HepG2 (cell line): ENCODE results near the gene PYGO2. TPM values are rescaled to one million over a fixed set of nuclear protein-coding genes. Genes with fewer than 3 reads are reported as not detected.

ENCODE experiments used
- CREB1 ChIP-seq, 2 experiments: fragments of 450-650 bp in 1 of 2; IDR thresholded peaks; 2 replicates each; pipeline ENCODE4 v1.6.1; 2016 to 2017; ENCODE audit warnings: control low read depth in 1 of 2, mild to moderate bottlenecking in 1 of 2, missing compliant biosample characterization in 1 of 2, missing genetic modification characterization in 1 of 2
- HDAC2 ChIP-seq: sonication (generic); formaldehyde crosslinking; IDR thresholded peaks from 2 replicates; pipeline ENCODE4 v1.4.0; 2020; ENCODE audit warnings: missing genetic modification reagents
- HES4 ChIP-seq: sonication (generic); formaldehyde crosslinking; IDR thresholded peaks from 2 replicates; pipeline ENCODE4 v1.9.0; 2021; ENCODE audit warnings: mild to moderate bottlenecking, missing genetic modification reagents, borderline replicate concordance
- HNF1A ChIP-seq, 2 experiments: sonication (generic) in 1 of 2; formaldehyde crosslinking in 1 of 2; IDR thresholded peaks; 2 replicates each; pipeline versions ENCODE4 v1.4.0 to v1.6.1; 2016 to 2020; ENCODE audit warnings: borderline replicate concordance in 1 of 2, low read depth in 1 of 2, mild to moderate bottlenecking in 1 of 2, missing genetic modification reagents in 1 of 2
- IKZF1 ChIP-seq: fragments of 450-650 bp; IDR thresholded peaks from 2 replicates; pipeline ENCODE4 v1.7.1; 2016
- KDM5B ChIP-seq: sonication (generic); formaldehyde crosslinking; IDR thresholded peaks from 2 replicates; pipeline ENCODE4 v1.4.0; 2020; ENCODE audit warnings: missing genetic modification reagents, mild to moderate bottlenecking, borderline replicate concordance
- KMT2A ChIP-seq: sonication (generic); formaldehyde crosslinking; IDR thresholded peaks from 2 replicates; pipeline ENCODE4 v1.4.0; 2020; ENCODE audit warnings: missing genetic modification reagents
- MBNL3 ChIP-seq: fragments of 250-450 bp; sonication (Bioruptor Pico); conservative IDR thresholded peaks from 2 replicates; pipeline ENCODE4 v1.8.0; 2022; ENCODE audit warnings: mild to moderate bottlenecking, inconsistent platforms
- PHF20 ChIP-seq: sonication (generic); formaldehyde crosslinking; IDR thresholded peaks from 2 replicates; pipeline ENCODE4 v1.5.0; 2020; ENCODE audit warnings: mild to moderate bottlenecking, missing genetic modification reagents
- RXRA ChIP-seq: sonication (generic); formaldehyde crosslinking; IDR thresholded peaks from 2 replicates; pipeline ENCODE4 v1.5.1; 2020; ENCODE audit warnings: missing genetic modification reagents
- SRF ChIP-seq: IDR thresholded peaks from 2 replicates; pipeline ENCODE4 v1.6.1; 2011; ENCODE audit warnings: mild to moderate bottlenecking, low read depth, low read length, moderate library complexity
- THRA ChIP-seq: sonication (generic); formaldehyde crosslinking; IDR thresholded peaks from 2 replicates; pipeline ENCODE4 v1.4.0; 2020; ENCODE audit warnings: missing genetic modification reagents, borderline replicate concordance
- ZBTB21 ChIP-seq: sonication (generic); formaldehyde crosslinking; IDR thresholded peaks from 2 replicates; pipeline ENCODE4 v1.4.0; 2020; ENCODE audit warnings: missing genetic modification reagents
- ZBTB42 ChIP-seq: sonication (generic); formaldehyde crosslinking; IDR thresholded peaks from 2 replicates; pipeline ENCODE4 v1.5.0; 2020; ENCODE audit warnings: mild to moderate bottlenecking, missing genetic modification reagents
- ZMYM2 ChIP-seq: sonication (generic); formaldehyde crosslinking; IDR thresholded peaks from 2 replicates; pipeline ENCODE4 v1.8.0; 2022; ENCODE audit warnings: mild to moderate bottlenecking, missing genetic modification reagents
- ZNF101 ChIP-seq: sonication (generic); formaldehyde crosslinking; IDR thresholded peaks from 2 replicates; pipeline ENCODE4 v1.4.0; 2020; ENCODE audit warnings: mild to moderate bottlenecking, low read depth, missing genetic modification reagents, borderline replicate concordance
- ZNF225 ChIP-seq: sonication (generic); formaldehyde crosslinking; IDR thresholded peaks from 2 replicates; pipeline ENCODE4 v1.4.0; 2020; ENCODE audit warnings: mild to moderate bottlenecking, missing genetic modification reagents
- ZNF460 ChIP-seq: sonication (generic); formaldehyde crosslinking; IDR thresholded peaks from 2 replicates; pipeline ENCODE4 v1.5.1; 2020; ENCODE audit warnings: missing genetic modification reagents, mild to moderate bottlenecking, borderline replicate concordance
- ZNF556 ChIP-seq: sonication (generic); formaldehyde crosslinking; IDR thresholded peaks from 2 replicates; pipeline ENCODE4 v1.4.0; 2020; ENCODE audit warnings: mild to moderate bottlenecking, missing genetic modification reagents, borderline replicate concordance
- ZNF7 ChIP-seq: IDR thresholded peaks from 2 replicates; pipeline ENCODE4 v1.6.1; 2016; ENCODE audit warnings: missing biosample characterization, missing genetic modification reagents
- ZSCAN20 ChIP-seq: sonication (generic); formaldehyde crosslinking; IDR thresholded peaks from 2 replicates; pipeline ENCODE4 v1.4.0; 2020; ENCODE audit warnings: missing genetic modification reagents, mild to moderate bottlenecking, borderline replicate concordance
- ZZZ3 ChIP-seq: sonication (generic); formaldehyde crosslinking; IDR thresholded peaks from 2 replicates; pipeline ENCODE4 v1.4.0; 2020; ENCODE audit warnings: missing genetic modification reagents, mild to moderate bottlenecking, borderline replicate concordance
- polyA plus RNA-seq, 8 experiments: library from polyadenylated mRNA; depleted of rRNA in 3 of 8; stranded (reverse) in 7 of 8; unstranded in 1 of 8; fragments of >200 nt; fragmentation: Illumina TruSeq in 4 of 8; extraction: Trizol in 4 of 8; gene quantifications; 2 replicates each; pipeline versions ENCODE4 v1.2.1 to v1.2.3, GENCODE V29; 2011 to 2016; ENCODE audit warnings: low read depth in 4 of 8, missing spikeins in 1 of 8, mixed read lengths in 1 of 8; ENCODE audit not compliant: insufficient read depth in 1 of 8
- total RNA-seq, 5 experiments: library from RNA; depleted of rRNA; stranded (reverse); fragments of >200 nt; fragmentation: Illumina TruSeq; extraction: Trizol; gene quantifications; 2 replicates each; pipeline ENCODE4 v1.2.3, GENCODE V29; 2016; ENCODE audit warnings: low read depth in 1 of 5

Gene PYGO2
- total and polyA plus RNA-seq, 2 of the 13 experiments (the other 11 are each of a cell fraction or from before 2014, with no cell fraction given), result 20.3 to 21.8 TPM

- TF ChIP-seq THRA, result peak; percentile 53; the same call in 1 of the 2 replicates
- 0 out of 2 replicates have a peak, but pooled peaks have one; percentile 27 for TF ChIP-seq RXRA (CRISPR knock-in tag)
- no peak for TF ChIP-seq ZNF101 (CRISPR knock-in tag)
- TF ChIP-seq ZBTB21 (CRISPR knock-in tag), result no peak
- TF ChIP-seq MBNL3 (CRISPR knock-in tag), result no peak
- no peak for TF ChIP-seq ZSCAN20 (CRISPR knock-in tag)
- TF ChIP-seq ZNF556 (CRISPR knock-in tag), result no peak
- TF ChIP-seq SRF, result no peak
- TF ChIP-seq PHF20 (CRISPR knock-in tag), result no peak
- no peak for TF ChIP-seq ZZZ3
- no peak for TF ChIP-seq HES4 (CRISPR knock-in tag)
- no peak for TF ChIP-seq ZBTB42
- no peak for TF ChIP-seq CREB1 (IDR thresholded peaks at IDR 0.05)
- TF ChIP-seq CREB1 (CRISPR knock-in tag; IDR thresholded peaks at IDR 0.05), result no peak
- TF ChIP-seq IKZF1, result no peak
- TF ChIP-seq HDAC2 (CRISPR knock-in tag), result no peak
- no peak for TF ChIP-seq HNF1A (IDR thresholded peaks at IDR 0.05; ENCODE audit: low read depth)
- TF ChIP-seq HNF1A (CRISPR knock-in tag; IDR thresholded peaks at IDR 0.05; ENCODE audit: borderline replicate concordance), result no peak
- TF ChIP-seq ZNF460 (CRISPR knock-in tag), result no peak
- TF ChIP-seq ZNF225 (CRISPR knock-in tag), result no peak
- TF ChIP-seq KDM5B (CRISPR knock-in tag), result peak; percentile 70; the same call in 1 of the 2 replicates
- TF ChIP-seq ZNF7 (CRISPR knock-in tag), result no peak
- TF ChIP-seq ZMYM2 (CRISPR knock-in tag), result no peak
- TF ChIP-seq KMT2A, result 0 out of 2 replicates have a peak, but pooled peaks have one; percentile 23
Observed at GRCh38 chr1:154999571-155000410, 38.2 kb upstream of the PYGO2 start (continued).
